Activated naive CD4-positive, alpha-beta T cell treated with anti-CD3 and anti-CD28 coated beads, Interleukin-2, amount 10 ng/mL, durations not matched to agents 7 days and 5 days (primary cell): ENCODE results near the gene NPFF.
"Not testable (repeated sequence)": the region's sequence is repeated elsewhere in the genome, so short reads cannot be mapped to it uniquely, and the experiment has no call there.

Experiments
- CTCF ChIA-PET: fragments of 350-600 bp; sonication (Branson Sonifier 250); formaldehyde crosslinking; loops from one replicate; lab custom pipeline; 2021; ENCODE audit warnings: antibody characterized with exemption; lab: Charles Lee
- DNase-seq: peaks from one replicate; pipeline ENCODE4 v3.0.0-alpha.2; 2020
- H3K27ac Mint-ChIP-seq: one replicate; pipeline ENCODE4 v1.8.0; 2021; ENCODE audit warnings: mild to moderate bottlenecking, moderate library complexity, mixed read lengths
- H3K27me3 Mint-ChIP-seq: one replicate; pipeline ENCODE4 v1.8.0; 2021; ENCODE audit warnings: mild to moderate bottlenecking, mixed read lengths
- H3K36me3 Mint-ChIP-seq: one replicate; pipeline ENCODE4 v1.8.0; 2021; ENCODE audit warnings: mixed read lengths
- H3K4me1 Mint-ChIP-seq: one replicate; pipeline ENCODE4 v1.8.0; 2021; ENCODE audit warnings: mixed read lengths
- H3K4me3 Mint-ChIP-seq: one replicate; pipeline ENCODE4 v1.8.0; 2021; ENCODE audit warnings: mild to moderate bottlenecking, moderate library complexity, mixed read lengths
- H3K9me3 Mint-ChIP-seq: one replicate; pipeline ENCODE4 v1.8.0; 2021; ENCODE audit warnings: mixed read lengths

NPFF gene

GRCh38 chr12:53506881-53507602 lies at the start of gene NPFF:
Gene NPFF, minus strand, starts transcription at chr12:53507484. Its CDS starts 10 bp downstream, at chr12:53507474.
- no peak within 1 kb of the TSS for H3K27ac Mint-ChIP-seq
- CTCF ChIA-PET, result interaction anchor here (0.6 to 5.1 kb wide), 4 partner anchors 32 to 237 kb away, joined by 3 to 45 read pairs (median 11); partner anchors contain the start of gene AAAS
- peaks cover 23% of the 10 kb centered on the region for H3K4me1 Mint-ChIP-seq

DNA sequence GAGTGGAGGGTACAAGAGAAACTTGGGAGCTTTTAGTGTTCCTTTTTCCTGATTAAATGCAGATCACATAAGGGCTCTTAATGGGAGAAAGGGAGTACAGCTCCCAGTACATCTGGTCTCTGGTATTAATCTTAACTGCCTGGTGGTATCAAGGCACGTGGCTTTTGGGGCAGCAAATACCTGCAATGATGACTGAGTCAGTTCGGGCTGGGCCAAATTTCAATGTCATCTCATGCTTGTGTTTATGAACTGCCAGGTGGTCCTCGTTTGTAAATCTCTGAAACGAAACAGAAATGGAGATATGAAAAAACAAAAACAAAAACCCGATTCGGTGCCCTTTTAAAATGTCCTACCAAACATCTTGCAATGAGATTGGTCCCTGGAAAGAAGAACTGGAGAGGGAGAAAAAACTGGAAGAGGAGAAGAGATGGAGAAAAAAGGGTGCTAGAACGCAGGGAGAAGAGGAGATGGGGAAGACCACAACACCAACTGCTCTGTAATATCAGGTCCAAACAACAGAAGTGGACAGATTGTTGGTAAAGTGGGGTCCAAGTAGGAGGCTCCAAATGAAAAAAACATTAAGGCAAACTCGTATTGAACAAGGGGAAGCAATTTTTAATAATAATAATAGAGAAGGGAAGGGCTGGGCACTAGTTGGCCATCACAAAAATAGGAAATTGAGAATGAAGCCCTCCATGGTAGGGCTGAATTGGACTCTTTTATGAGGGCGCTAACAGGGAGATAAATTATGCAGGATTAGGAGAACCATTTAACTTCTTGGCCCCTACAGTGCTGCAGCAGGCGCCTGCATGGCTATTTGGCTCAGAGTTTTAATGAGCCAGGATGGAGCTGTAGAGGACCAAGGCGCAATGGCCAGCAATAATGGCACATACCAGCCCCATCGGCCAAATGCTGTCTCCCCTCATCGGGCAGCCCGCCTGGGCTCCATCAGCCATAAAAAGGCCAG lies 45.4 kb upstream of the NPFF start:
- CTCF ChIA-PET, result interaction anchor here (1.2 to 2.8 kb wide), 2 partner anchors 9 to 123 kb away, joined by 5 to 12 read pairs; partner anchors contain the start of gene ATP5MC2
- Mint-ChIP-seq H3K4me3 (no peak overlapping the region), H3K27me3 (no peaks in the 10 kb centered on the region), H3K27ac (no peak overlapping the region), H3K36me3 (peaks cover 27% of the 10 kb centered on the region), H3K9me3 (no peaks in the 10 kb centered on the region), H3K4me1 (peaks cover 10% of the 10 kb centered on the region)
- DNase-seq, result no peak

More at GRCh38 chr12:53506881-53507602, at the start of gene NPFF:
- no peak for DNase-seq
- Mint-ChIP-seq H3K27me3 (no peaks in the 10 kb centered on the region), H3K9me3 (no peaks in the 10 kb centered on the region), H3K36me3 (peaks cover 22% of the 10 kb centered on the region), H3K4me3 (no peak within 1 kb of the TSS)

GRCh38 chr12:53551889-53552291 lies 44.6 kb upstream of the NPFF start:
- Mint-ChIP-seq H3K27me3 (no peaks in the 10 kb centered on the region), H3K27ac (no peak overlapping the region), H3K4me3 (no peak overlapping the region), H3K9me3 (no peaks in the 10 kb centered on the region), H3K36me3 (peaks cover 27% of the 10 kb centered on the region), H3K4me1 (peaks cover 10% of the 10 kb centered on the region)
- no peak for DNase-seq
- CTCF ChIA-PET, result interaction anchor here (1.2 to 2.8 kb wide), 2 partner anchors 8 to 124 kb away, joined by 5 to 12 read pairs; partner anchors contain the start of gene ATP5MC2

- CTCF ChIA-PET, result interaction anchor here (1.3 to 2.8 kb wide), 2 partner anchors 125 to 193 kb away, joined by 3 to 12 read pairs; partner anchors contain the start of gene ATP5MC2
- Mint-ChIP-seq H3K9me3 (no peaks in the 10 kb centered on the region), H3K27me3 (no peaks in the 10 kb centered on the region), H3K4me3 (no peak overlapping the region), H3K4me1 (peaks cover 10% of the 10 kb centered on the region), H3K27ac (no peak overlapping the region), H3K36me3 (peaks cover 27% of the 10 kb centered on the region)
- DNase-seq, result no peak
Measured at GRCh38 chr12:53550595-53550994, 43.3 kb upstream of the NPFF start.

DNA sequence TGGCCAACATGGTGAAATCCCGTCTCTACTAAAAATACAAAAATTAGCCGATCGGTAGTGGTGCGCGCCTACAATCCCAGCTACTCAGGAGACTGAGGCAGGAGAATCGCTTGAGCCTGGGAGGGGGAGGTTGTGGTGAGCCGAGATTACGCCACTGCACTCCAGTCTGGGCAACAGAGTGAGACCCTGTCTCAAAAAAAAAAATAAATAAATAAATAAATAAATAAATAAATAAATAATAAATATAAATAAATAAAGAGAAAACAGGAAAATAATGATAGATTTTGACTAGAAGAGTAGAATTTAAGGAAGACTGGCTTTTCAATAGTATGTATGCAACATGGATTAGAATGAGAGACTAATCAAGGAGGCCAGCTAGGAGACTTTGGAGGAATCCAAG lies 42.8 kb upstream of the NPFF start:
- H3K27me3 Mint-ChIP-seq, H3K4me3 Mint-ChIP-seq, DNase-seq, H3K9me3 Mint-ChIP-seq, H3K27ac Mint-ChIP-seq: not testable (repeated sequence)
- H3K4me1 Mint-ChIP-seq, result peaks cover 10% of the 10 kb centered on the region
- CTCF ChIA-PET, result interaction anchor here (1.3 to 2.8 kb wide), 2 partner anchors 126 to 194 kb away, joined by 3 to 12 read pairs; partner anchors contain the start of gene ATP5MC2
- peaks cover 27% of the 10 kb centered on the region for H3K36me3 Mint-ChIP-seq

DNA sequence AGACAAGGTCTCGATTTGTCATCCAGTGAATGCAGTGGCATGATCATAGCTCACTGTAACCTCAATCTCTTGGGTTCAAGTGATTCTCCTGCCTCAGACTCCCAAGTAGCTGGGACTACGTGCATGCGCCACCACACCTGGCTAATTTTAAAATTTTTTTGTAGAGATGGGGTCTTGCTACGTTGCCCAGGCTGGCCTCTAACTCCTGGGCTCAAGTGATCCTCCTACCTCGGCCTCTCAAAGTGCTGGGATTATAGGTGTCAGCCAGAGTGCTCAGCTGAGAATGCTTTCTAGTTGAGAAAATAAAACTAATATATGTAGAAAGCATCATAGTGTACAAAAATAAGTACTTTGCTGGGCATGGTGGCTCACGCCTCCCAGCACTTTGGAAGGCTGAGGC lies 41.1 kb upstream of the NPFF start:
- H3K27me3 Mint-ChIP-seq, H3K27ac Mint-ChIP-seq, H3K9me3 Mint-ChIP-seq, DNase-seq, H3K4me3 Mint-ChIP-seq: not testable (repeated sequence)
- Mint-ChIP-seq H3K36me3 (peaks cover 28% of the 10 kb centered on the region), H3K4me1 (peaks cover 19% of the 10 kb centered on the region)
- CTCF ChIA-PET, result interaction anchor here (0.6 kb wide), 1 partner anchor 37 kb away, joined by 3 read pairs; no protein-coding TSS in a partner anchor

- Mint-ChIP-seq H3K27ac (peak overlapping the region; percentile 50), H3K4me1 (peaks cover 10% of the 10 kb centered on the region), H3K4me3 (no peak overlapping the region), H3K36me3 (peaks cover 17% of the 10 kb centered on the region), H3K9me3 (no peaks in the 10 kb centered on the region), H3K27me3 (no peaks in the 10 kb centered on the region)
- DNase-seq, result peak; percentile 70
- CTCF ChIA-PET, result interaction anchor here (0.6 to 4.4 kb wide), 29 partner anchors 8 to 214 kb away, joined by 3 to 95 read pairs (median 4); partner anchors contain the start of gene ATP5MC2
Measured at GRCh38 chr12:53543539-53543938, 36.3 kb upstream of the NPFF start.

GRCh38 chr12:53539526-53539925 lies 32.2 kb upstream of the NPFF start:
- no peaks in the 10 kb centered on the region for H3K27me3 Mint-ChIP-seq
- no peak overlapping the region for H3K27ac Mint-ChIP-seq

GRCh38 chr12:53538209-53538689 lies 31.0 kb upstream of the NPFF start:
- peaks cover 27% of the 10 kb centered on the region for H3K36me3 Mint-ChIP-seq
- H3K4me1 Mint-ChIP-seq, result no peaks in the 10 kb centered on the region
- H3K4me3 Mint-ChIP-seq, result no peak overlapping the region
- no peak for DNase-seq
- no peaks in the 10 kb centered on the region for H3K9me3 Mint-ChIP-seq
- CTCF ChIA-PET, result interaction anchor here (0.5 to 0.8 kb wide), 2 partner anchors 208 to 709 kb away, joined by 3 read pairs; no protein-coding TSS in a partner anchor
- H3K27me3 Mint-ChIP-seq, result no peaks in the 10 kb centered on the region
- H3K27ac Mint-ChIP-seq, result peak overlapping the region; percentile 73

More at GRCh38 chr12:53539526-53539925, 32.2 kb upstream of the NPFF start:
- H3K36me3 Mint-ChIP-seq, result peaks cover 24% of the 10 kb centered on the region
- peaks cover 10% of the 10 kb centered on the region for H3K4me1 Mint-ChIP-seq
- CTCF ChIA-PET, result interaction anchor here (1.2 to 1.7 kb wide), 2 partner anchors 136 to 204 kb away, joined by 3 to 5 read pairs; partner anchors contain the start of gene ATP5MC2
- no peak overlapping the region for H3K4me3 Mint-ChIP-seq
- no peaks in the 10 kb centered on the region for H3K9me3 Mint-ChIP-seq
- DNase-seq, result no peak

DNA sequence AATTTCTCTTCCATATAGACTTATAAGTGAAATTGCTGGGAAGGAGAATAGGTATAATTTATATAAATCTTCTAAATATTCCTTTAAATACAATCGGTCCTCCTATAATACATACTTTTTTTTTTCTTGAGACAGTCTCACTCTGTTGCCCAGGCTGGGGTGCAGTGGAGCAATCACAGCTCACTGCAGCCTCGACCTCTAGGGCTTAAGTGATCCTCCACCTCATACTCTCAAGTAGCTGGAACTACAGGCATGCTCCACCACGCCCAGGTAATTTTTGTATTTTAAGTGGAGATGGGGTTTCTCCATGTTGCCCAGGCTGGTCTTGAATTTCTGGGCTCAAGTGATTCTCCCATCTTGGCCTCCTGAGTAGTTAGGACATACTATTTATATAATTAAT lies 29.7 kb upstream of the NPFF start:
- Mint-ChIP-seq H3K27me3 (no peaks in the 10 kb centered on the region), H3K4me3 (no peak overlapping the region), H3K9me3 (no peaks in the 10 kb centered on the region), H3K27ac (no peak overlapping the region), H3K36me3 (peaks cover 37% of the 10 kb centered on the region), H3K4me1 (no peaks in the 10 kb centered on the region)
- CTCF ChIA-PET, result no interaction called here
- DNase-seq, result no peak

DNA sequence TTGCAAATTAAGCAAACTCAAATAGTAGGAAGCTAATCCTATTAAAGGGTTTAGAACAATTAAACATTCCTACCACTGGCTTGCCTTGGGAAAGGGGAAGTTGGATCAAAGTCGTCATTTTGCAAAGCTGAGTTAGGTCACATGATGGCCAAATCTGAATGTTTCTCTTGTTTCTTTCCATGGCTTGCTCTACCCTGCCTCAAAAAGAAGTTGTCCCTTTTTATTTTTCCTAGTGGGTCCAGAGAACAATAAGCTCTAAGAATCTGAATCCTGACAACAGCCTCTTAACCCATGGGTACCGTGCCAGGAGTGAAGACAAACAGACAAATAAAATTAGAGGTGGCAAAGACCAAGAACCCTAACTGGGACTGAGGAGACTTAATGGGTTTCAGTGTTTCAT lies 26.2 kb upstream of the NPFF start:
- no peaks in the 10 kb centered on the region for H3K9me3 Mint-ChIP-seq
- DNase-seq, result no peak
- H3K27me3 Mint-ChIP-seq, result no peaks in the 10 kb centered on the region
- H3K27ac Mint-ChIP-seq, result no peak overlapping the region
- H3K4me3 Mint-ChIP-seq, result no peak overlapping the region
- peaks cover 39% of the 10 kb centered on the region for H3K36me3 Mint-ChIP-seq
- CTCF ChIA-PET, result no interaction called here
- H3K4me1 Mint-ChIP-seq, result no peaks in the 10 kb centered on the region

GRCh38 chr12:53532524-53533445 lies 25.5 kb upstream of the NPFF start:
- H3K27me3 Mint-ChIP-seq, result no peaks in the 10 kb centered on the region
- no peak overlapping the region for H3K4me3 Mint-ChIP-seq
- H3K27ac Mint-ChIP-seq, result no peak overlapping the region
- no peak for DNase-seq
- H3K36me3 Mint-ChIP-seq, result peaks cover 39% of the 10 kb centered on the region
- no peaks in the 10 kb centered on the region for H3K4me1 Mint-ChIP-seq
- CTCF ChIA-PET, result interaction anchor here (0.9 to 1.0 kb wide), 2 partner anchors 11 to 114 kb away, joined by 3 read pairs; no protein-coding TSS in a partner anchor
- H3K9me3 Mint-ChIP-seq, result no peaks in the 10 kb centered on the region

GRCh38 chr12:53532021-53532420 lies 24.7 kb upstream of the NPFF start:
- CTCF ChIA-PET, result interaction anchor here (0.9 to 1.0 kb wide), 2 partner anchors 12 to 114 kb away, joined by 3 read pairs; no protein-coding TSS in a partner anchor
- Mint-ChIP-seq H3K4me3 (no peak overlapping the region), H3K36me3 (peaks cover 39% of the 10 kb centered on the region), H3K27ac (no peak overlapping the region), H3K9me3 (no peaks in the 10 kb centered on the region), H3K4me1 (no peaks in the 10 kb centered on the region), H3K27me3 (no peaks in the 10 kb centered on the region)
- DNase-seq, result no peak
